Measurements from ENCODE around the gene ZC3H12D. TPM values are rescaled to one million over a fixed set of nuclear protein-coding genes. Genes with fewer than 3 reads are reported as not detected.
A peak's percentile ranks its signal among the peaks of the same experiment; 100 is the strongest.

Gene ZC3H12D
- total RNA-seq: 1 to 10 TPM in 2 of 9 donors, under 1 TPM in 7; 0.14 to 3.0 (median 0.47) TPM
- polyA plus RNA-seq: under 1 TPM; 0.19 to 0.23 TPM
- long read RNA-seq, donor 1: 0 reads
- long read RNA-seq, donor 2: 0 reads
- long read RNA-seq, donor 3: 0 reads

DNA sequence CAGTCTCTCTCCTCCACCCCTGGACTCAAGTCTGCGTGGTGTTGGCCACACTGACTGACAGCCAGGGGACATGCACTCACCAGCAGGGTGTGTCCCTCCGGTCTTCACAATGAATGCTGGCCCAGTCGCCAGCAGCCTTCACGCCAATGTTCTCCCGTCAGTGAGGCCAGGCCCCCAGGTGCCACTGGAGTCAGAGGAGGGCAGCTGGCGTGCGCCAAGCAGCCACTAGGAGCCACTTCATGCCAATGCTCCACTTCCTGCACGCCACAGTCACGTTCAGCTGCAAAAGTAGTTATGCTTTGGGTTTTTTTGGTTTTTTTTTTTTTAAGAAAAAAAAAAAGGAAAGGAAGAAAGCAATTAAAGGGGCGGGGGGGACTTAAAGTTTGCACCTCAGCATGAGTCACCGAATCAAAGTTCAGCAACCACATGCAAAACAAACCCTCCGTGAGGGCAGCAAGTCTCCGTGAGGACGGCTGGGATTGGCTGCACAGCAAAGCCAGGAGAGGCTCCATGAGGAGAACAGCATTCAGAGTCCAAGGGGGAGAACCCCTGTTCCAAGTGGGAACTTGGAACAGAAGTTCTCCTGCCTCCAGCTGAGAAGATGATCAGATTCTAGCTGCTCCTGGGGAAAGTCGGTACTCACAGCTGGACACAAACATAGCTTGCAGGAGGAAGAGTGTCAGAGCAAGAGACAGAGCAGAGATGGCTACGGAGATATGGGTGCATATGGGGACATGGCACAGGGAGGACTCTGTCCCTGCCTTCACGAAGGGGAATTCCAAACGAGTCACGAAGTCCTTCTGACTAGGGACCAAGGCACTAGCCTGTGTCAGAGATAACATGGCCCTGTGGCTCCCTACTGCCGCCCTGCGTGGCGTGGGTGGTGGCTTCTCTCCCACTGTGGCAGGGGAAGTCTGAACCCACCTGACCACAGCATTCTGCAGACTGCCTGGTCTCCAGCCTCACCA lies at the start of gene ZC3H12D:
Gene ZC3H12D (minus strand): TSS at position 282 of the 968 bp plus-strand sequence. CDS start 10,471 bp downstream, outside the sequence.
- Histone ChIP-seq H3K4me1 (peaks cover 0 to 55% (median 26%) of the 10 kb centered on the region in 12 donors), H3K27ac (peak within 1 kb of the TSS in 11 of 12 donors; percentile 1 to 97 (median 41)), H3K36me3 (no peaks in the 10 kb centered on the region), H3K4me3 (peak within 1 kb of the TSS in 4 of 12 donors; percentile 2 to 59 (median 20)), H3K27me3 (no peaks in the 10 kb centered on the region), H3K9me3 (no peaks in the 10 kb centered on the region)
- intact Hi-C loops (cut with DNase I): loop anchor here in 1 of 10 donors (2.0 kb wide), 1 partner anchor 30 kb away; no protein-coding TSS in a partner anchor
- DNase-seq: peak; percentile 35 to 83 (median 69)
- peak in 3 of 4 donors; percentile 59 to 68 (median 67) for ATAC-seq
- TF ChIP-seq POLR2A (IDR thresholded peaks at IDR 0.05): peak in 1 of 2 donors; percentile 13
- peak in 6 of 12 donors; percentile 3 to 19 (median 11) for TF ChIP-seq CTCF (IDR thresholded peaks at IDR 0.05)
- WGBS, 4 donors: 49 to 60% (median 57%) methylated on average over 20 to 22 of the region's 22 CpGs

GRCh38 chr6:149529650-149530049 lies 44.8 kb upstream of the ZC3H12D start:
- Histone ChIP-seq H3K27ac (no peak overlapping the region), H3K27me3 (no peaks in the 10 kb centered on the region), H3K36me3 (peaks cover 2 to 100% (median 100%) of the 10 kb centered on the region in 9 donors), H3K4me3 (no peak overlapping the region), H3K4me1 (no peaks in the 10 kb centered on the region), H3K9me3 (no peaks in the 10 kb centered on the region)
- 91 to 98% (median 95%) methylated on average over 5 of the region's 5 CpGs for WGBS, 4 donors
- DNase-seq: no peak
- no peak for ATAC-seq
- TF ChIP-seq CTCF (IDR thresholded peaks at IDR 0.05) (no peak), POLR2A (IDR thresholded peaks at IDR 0.05) (no peak)
- intact Hi-C loops (cut with DNase I): no loop called here

DNA sequence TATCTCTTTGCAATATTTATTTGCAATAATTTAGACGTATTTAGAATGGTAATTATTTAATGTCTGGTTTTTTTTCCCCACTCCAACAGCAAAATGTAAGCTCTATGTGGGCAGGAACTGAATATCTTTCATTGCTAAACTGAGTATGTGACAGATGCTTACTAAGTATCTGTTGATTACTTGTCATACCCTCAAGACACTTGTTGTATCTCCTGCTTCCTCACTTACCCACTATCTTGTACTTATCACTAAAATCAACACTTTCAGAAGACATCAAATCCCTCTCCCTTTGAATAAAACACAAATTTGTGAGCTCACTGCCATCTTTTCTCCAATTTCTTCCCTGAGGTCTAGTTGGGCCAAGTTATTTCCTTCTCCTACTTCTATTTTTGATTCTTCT lies 30.7 kb upstream of the ZC3H12D start:
- no peak for ATAC-seq
- no peak for TF ChIP-seq POLR2A (IDR thresholded peaks at IDR 0.05)
- no peak for TF ChIP-seq CTCF (IDR thresholded peaks at IDR 0.05)
- no peaks in the 10 kb centered on the region for H3K9me3 ChIP-seq
- intact Hi-C loops (cut with DNase I): loop anchor here (5.0 to 10.0 kb wide), 9 partner anchors 58 to 488 kb away; no protein-coding TSS in a partner anchor
- H3K27ac ChIP-seq: no peak overlapping the region
- H3K36me3 ChIP-seq: peaks cover 0 to 85% (median 61%) of the 10 kb centered on the region in 9 donors
- DNase-seq: no peak
- 93 to 100% (median 98%) methylated on average over 1 of the region's 1 CpG for WGBS, 4 donors
- H3K4me1 ChIP-seq: peaks cover 0 to 7% (median 0%) of the 10 kb centered on the region in 12 donors
- H3K4me3 ChIP-seq: no peak overlapping the region
- no peaks in the 10 kb centered on the region for H3K27me3 ChIP-seq

DNA sequence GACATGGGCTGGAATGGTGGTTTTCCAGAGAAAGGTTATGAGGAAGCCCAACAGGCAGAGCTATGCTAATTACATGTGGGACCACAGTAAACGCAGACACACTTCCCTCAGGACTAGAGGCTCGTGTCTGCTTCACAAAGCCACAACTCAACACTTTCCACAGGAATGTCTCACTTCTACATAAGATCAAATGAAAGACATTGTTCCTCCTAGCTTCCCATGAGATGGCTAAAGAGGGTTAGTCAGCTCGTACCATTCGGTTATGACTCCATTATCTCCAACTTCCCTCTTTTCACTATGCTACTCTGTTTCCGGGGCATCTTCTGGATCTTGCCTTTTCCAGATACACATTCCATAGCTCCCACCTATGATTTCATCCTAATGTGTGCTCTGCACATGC lies 29.1 kb upstream of the ZC3H12D start:
- H3K4me1 ChIP-seq: peaks cover 0 to 7% (median 0%) of the 10 kb centered on the region in 12 donors
- ATAC-seq (peak in 2 of 4 donors; percentile 42 to 48), DNase-seq (no peak)
- no peaks in the 10 kb centered on the region for H3K9me3 ChIP-seq
- intact Hi-C loops (cut with DNase I): loop anchor here in 4 of 10 donors (10.0 kb wide), 2 partner anchors 59 to 79 kb away; no protein-coding TSS in a partner anchor
- 55 to 62% (median 60%) methylated on average over 5 of the region's 5 CpGs for WGBS, 4 donors
- no peak overlapping the region for H3K4me3 ChIP-seq
- TF ChIP-seq CTCF (IDR thresholded peaks at IDR 0.05): no peak
- no peak for TF ChIP-seq POLR2A (IDR thresholded peaks at IDR 0.05)
- no peaks in the 10 kb centered on the region for H3K27me3 ChIP-seq
- peaks cover 0 to 83% (median 60%) of the 10 kb centered on the region in 9 donors for H3K36me3 ChIP-seq
- H3K27ac ChIP-seq: no peak overlapping the region

All from heart left ventricle (tissue), 16 donors.